Measurements from ENCODE around the gene C11orf52. TPM values are rescaled to one million over a fixed set of nuclear protein-coding genes. Genes with fewer than 3 reads are reported as not detected.

The C11orf52 gene
- polyA plus RNA-seq, 3 donors, result not detected

DNA sequence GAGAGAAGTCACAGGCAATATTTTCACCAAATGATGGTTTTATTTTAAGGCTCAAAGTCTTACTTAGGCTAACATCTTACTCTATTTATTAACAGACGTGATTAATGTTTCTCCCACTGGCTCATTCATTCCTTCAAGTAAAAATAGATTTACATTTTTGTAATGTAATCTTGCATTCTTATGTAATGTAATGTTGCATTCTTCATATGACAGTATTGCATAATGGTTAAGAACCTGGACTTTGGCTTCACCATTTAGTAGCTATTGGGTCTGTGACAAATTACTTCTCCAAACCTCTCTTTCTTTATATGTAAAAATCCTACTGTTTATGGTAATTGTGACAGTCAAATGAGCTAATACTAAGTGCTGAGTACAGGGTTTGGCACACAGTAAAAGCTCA lies 15.2 kb downstream of the C11orf52 start:
- H2AFZ ChIP-seq (ENCODE audit: insufficient read depth, low read depth, low read length, poor library complexity, severe bottlenecking), result no peak overlapping the region
- Mint-ChIP-seq H3K4me3 (no peak overlapping the region), H3K36me3 (peaks cover 0 to 2% of the 10 kb centered on the region in 2 donors), H3K27ac (peak overlapping the region in 4 of 7 donors; percentile 37 to 86 (median 68)), H3K27me3 (ENCODE audit: low read depth in 3 of 3) (peaks cover 0 to 3% (median 2%) of the 10 kb centered on the region in 3 donors), H3K4me1 (peaks cover 49% of the 10 kb centered on the region), H3K9me3 (no peaks in the 10 kb centered on the region)
- H3K27ac ChIP-seq (ENCODE audit: low read depth in 1 of 2, low read length in 2 of 2), result peak overlapping the region in 1 of 2 donors; percentile 50
- TF ChIP-seq, protein P1, sequence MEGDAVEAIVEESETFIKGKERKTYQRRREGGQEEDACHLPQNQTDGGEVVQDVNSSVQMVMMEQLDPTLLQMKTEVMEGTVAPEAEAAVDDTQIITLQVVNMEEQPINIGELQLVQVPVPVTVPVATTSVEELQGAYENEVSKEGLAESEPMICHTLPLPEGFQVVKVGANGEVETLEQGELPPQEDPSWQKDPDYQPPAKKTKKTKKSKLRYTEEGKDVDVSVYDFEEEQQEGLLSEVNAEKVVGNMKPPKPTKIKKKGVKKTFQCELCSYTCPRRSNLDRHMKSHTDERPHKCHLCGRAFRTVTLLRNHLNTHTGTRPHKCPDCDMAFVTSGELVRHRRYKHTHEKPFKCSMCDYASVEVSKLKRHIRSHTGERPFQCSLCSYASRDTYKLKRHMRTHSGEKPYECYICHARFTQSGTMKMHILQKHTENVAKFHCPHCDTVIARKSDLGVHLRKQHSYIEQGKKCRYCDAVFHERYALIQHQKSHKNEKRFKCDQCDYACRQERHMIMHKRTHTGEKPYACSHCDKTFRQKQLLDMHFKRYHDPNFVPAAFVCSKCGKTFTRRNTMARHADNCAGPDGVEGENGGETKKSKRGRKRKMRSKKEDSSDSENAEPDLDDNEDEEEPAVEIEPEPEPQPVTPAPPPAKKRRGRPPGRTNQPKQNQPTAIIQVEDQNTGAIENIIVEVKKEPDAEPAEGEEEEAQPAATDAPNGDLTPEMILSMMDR (IDR thresholded peaks at IDR 0.05), result no peak
- H3K9ac ChIP-seq (ENCODE audit: insufficient read depth, low read length, poor library complexity, severe bottlenecking), result no peak overlapping the region
- no peaks in the 10 kb centered on the region for H3K9me3 ChIP-seq (replicated peaks in 1 of 2; ENCODE audit: control insufficient read depth in 1 of 2, insufficient read depth in 1 of 2, low read length in 2 of 2)
- peak overlapping the region in 1 of 3 experiments; percentile 7 for H3K4me3 ChIP-seq (replicated peaks in 1 of 3; ENCODE audit: low read depth in 2 of 3, low read length in 3 of 3)
- H4K20me1 ChIP-seq (ENCODE audit: insufficient read depth, low read length), result no peaks in the 10 kb centered on the region
- H3K4me2 ChIP-seq (replicated peaks; ENCODE audit: extremely low read depth, low read length, poor library complexity, severe bottlenecking), result no peak overlapping the region
- H3K27me3 ChIP-seq (ENCODE audit: control insufficient read depth in 2 of 2, insufficient read depth in 2 of 2, low read length in 2 of 2), result no peaks in the 10 kb centered on the region
- no CpG with 5 or more reads among the region's 1 CpG for WGBS (ENCODE audit: insufficient coverage)
- H3K79me2 ChIP-seq (ENCODE audit: insufficient read depth, low read length), result no peaks in the 10 kb centered on the region
- H3K4me1 ChIP-seq (ENCODE audit: control insufficient read depth in 1 of 2, insufficient read depth in 2 of 2, low read length in 2 of 2), result peaks cover 53 to 64% of the 10 kb centered on the region in 2 donors
- intact Hi-C loops (cut with micrococcal nuclease), result loop anchor here in 1 of 2 donors (5.0 to 10.0 kb wide), 3 partner anchors 48 to 221 kb away; partner anchors contain the start of gene DLAT
- H3K36me3 ChIP-seq (replicated peaks in 1 of 2; ENCODE audit: control insufficient read depth in 1 of 2, insufficient read depth in 2 of 2, low read length in 2 of 2), result no peaks in the 10 kb centered on the region
- DNase-seq, result peak; percentile 37 to 71 (median 61)

DNA sequence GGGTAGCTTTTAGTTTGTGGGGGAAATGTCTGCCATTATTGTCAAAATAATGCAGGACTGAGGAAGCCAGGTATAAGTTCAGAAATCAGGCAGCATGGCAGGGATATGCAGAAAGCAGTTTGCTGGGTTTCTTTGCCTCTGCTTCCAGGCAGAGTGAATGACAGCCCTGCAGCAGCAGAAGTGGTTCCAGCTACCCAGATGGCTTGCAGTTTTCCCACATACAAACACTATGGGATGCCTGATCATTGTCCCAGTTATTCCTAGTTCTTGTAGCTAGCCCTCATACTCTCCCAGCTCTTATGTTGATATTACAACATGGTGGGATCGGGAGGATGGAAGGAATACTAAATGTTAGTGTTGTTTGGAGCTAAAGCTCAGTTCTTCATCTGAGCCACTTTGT lies 15.6 kb downstream of the C11orf52 start:
- H3K4me2 ChIP-seq (replicated peaks; ENCODE audit: extremely low read depth, low read length, poor library complexity, severe bottlenecking), result no peak overlapping the region
- Mint-ChIP-seq H3K4me3 (no peak overlapping the region), H3K27me3 (ENCODE audit: low read depth in 3 of 3) (peaks cover 0 to 3% (median 2%) of the 10 kb centered on the region in 3 donors), H3K36me3 (peaks cover 0 to 2% of the 10 kb centered on the region in 2 donors), H3K27ac (peak overlapping the region in 5 of 7 donors; percentile 19 to 86 (median 61)), H3K9me3 (no peaks in the 10 kb centered on the region), H3K4me1 (peaks cover 53% of the 10 kb centered on the region)
- H3K79me2 ChIP-seq (ENCODE audit: insufficient read depth, low read length), result no peaks in the 10 kb centered on the region
- DNase-seq, result no peak
- peak overlapping the region; percentile 11 to 50 for H3K27ac ChIP-seq (ENCODE audit: low read depth in 1 of 2, low read length in 2 of 2)
- intact Hi-C loops (cut with micrococcal nuclease), result loop anchor here in 1 of 2 donors (5.0 to 10.0 kb wide), 3 partner anchors 48 to 220 kb away; partner anchors contain the start of gene DLAT
- no peak overlapping the region for H2AFZ ChIP-seq (ENCODE audit: insufficient read depth, low read depth, low read length, poor library complexity, severe bottlenecking)
- H3K4me3 ChIP-seq (replicated peaks in 1 of 3; ENCODE audit: low read depth in 2 of 3, low read length in 3 of 3), result peak overlapping the region in 1 of 3 experiments; percentile 7
- H3K9me3 ChIP-seq (replicated peaks in 1 of 2; ENCODE audit: control insufficient read depth in 1 of 2, insufficient read depth in 1 of 2, low read length in 2 of 2), result no peaks in the 10 kb centered on the region
- TF ChIP-seq, protein P1 (IDR thresholded peaks at IDR 0.05), result no peak
- H4K20me1 ChIP-seq (ENCODE audit: insufficient read depth, low read length), result no peaks in the 10 kb centered on the region
- no peak overlapping the region for H3K9ac ChIP-seq (ENCODE audit: insufficient read depth, low read length, poor library complexity, severe bottlenecking)
- H3K27me3 ChIP-seq (ENCODE audit: control insufficient read depth in 2 of 2, insufficient read depth in 2 of 2, low read length in 2 of 2), result no peaks in the 10 kb centered on the region
- no CpG with 5 or more reads among the region's 1 CpG for WGBS (ENCODE audit: insufficient coverage)
- peaks cover 57 to 68% of the 10 kb centered on the region in 2 donors for H3K4me1 ChIP-seq (ENCODE audit: control insufficient read depth in 1 of 2, insufficient read depth in 2 of 2, low read length in 2 of 2)
- no peaks in the 10 kb centered on the region for H3K36me3 ChIP-seq (replicated peaks in 1 of 2; ENCODE audit: control insufficient read depth in 1 of 2, insufficient read depth in 2 of 2, low read length in 2 of 2)
